ENCODE results near the gene TMEM242. TPM values are rescaled to one million over a fixed set of nuclear protein-coding genes. Genes with fewer than 3 reads are reported as not detected.

Gene TMEM242
- total and polyA plus RNA-seq, 7 donors, result 1.8 to 10.0 (median 6.9) TPM

GRCh38 chr6:157244175-157244574 lies 79.1 kb downstream of the TMEM242 start:
- Histone ChIP-seq H3K9me3 (no peaks in the 10 kb centered on the region), H3K27ac (peak overlapping the region; percentile 31 to 77 (median 72)), H3K4me1 (peaks cover 0 to 48% (median 34%) of the 10 kb centered on the region in 4 donors), H3K4me3 (no peak overlapping the region), H3K27me3 (no peaks in the 10 kb centered on the region), H3K36me3 (no peaks in the 10 kb centered on the region)
- intact Hi-C loops (cut with DNase I), result no loop called here
- no peak for DNase-seq
- 48 to 58% methylated on average over 4 of the region's 4 CpGs for whole genome bisulfite sequencing, 2 donors
- TF ChIP-seq POLR2AphosphoS5 (IDR thresholded peaks at IDR 0.05), result peak; percentile 38 to 74 (median 54)
- TF ChIP-seq POLR2A (IDR thresholded peaks at IDR 0.05), result no peak
- peak in 2 of 4 donors; percentile 11 to 72 for TF ChIP-seq EP300 (IDR thresholded peaks at IDR 0.05)
- TF ChIP-seq CTCF (IDR thresholded peaks at IDR 0.05), result no peak

- H3K36me3 ChIP-seq, result no peaks in the 10 kb centered on the region
- TF ChIP-seq POLR2AphosphoS5 (IDR thresholded peaks at IDR 0.05) (no peak), POLR2A (IDR thresholded peaks at IDR 0.05) (no peak), EP300 (IDR thresholded peaks at IDR 0.05) (no peak), CTCF (IDR thresholded peaks at IDR 0.05) (no peak)
- DNase-seq, result no peak
- whole genome bisulfite sequencing, 2 donors, result 95 to 96% methylated on average over 6 of the region's 6 CpGs
- no peaks in the 10 kb centered on the region for H3K9me3 ChIP-seq
- H3K27ac ChIP-seq, result peak overlapping the region in 1 of 4 donors; percentile 85
- H3K27me3 ChIP-seq, result no peaks in the 10 kb centered on the region
- intact Hi-C loops (cut with DNase I), result no loop called here
- H3K4me3 ChIP-seq, result no peak overlapping the region
- H3K4me1 ChIP-seq, result peaks cover 0 to 48% (median 35%) of the 10 kb centered on the region in 4 donors
Observed at GRCh38 chr6:157242791-157243190, 80.5 kb downstream of the TMEM242 start.

- DNase-seq, result no peak
- H3K36me3 ChIP-seq, result no peaks in the 10 kb centered on the region
- peak overlapping the region; percentile 69 to 85 (median 80) for H3K27ac ChIP-seq
- peaks cover 0 to 59% (median 45%) of the 10 kb centered on the region in 4 donors for H3K4me1 ChIP-seq
- no peaks in the 10 kb centered on the region for H3K9me3 ChIP-seq
- 48 to 69% methylated on average over 10 of the region's 10 CpGs for WGBS, 2 donors
- intact Hi-C loops (cut with DNase I), result no loop called here
- TF ChIP-seq POLR2A (IDR thresholded peaks at IDR 0.05), result no peak
- TF ChIP-seq POLR2AphosphoS5 (IDR thresholded peaks at IDR 0.05), result no peak
- no peak for TF ChIP-seq CTCF (IDR thresholded peaks at IDR 0.05)
- no peak for TF ChIP-seq EP300 (IDR thresholded peaks at IDR 0.05)
- H3K4me3 ChIP-seq, result peak overlapping the region in 1 of 4 donors; percentile 44
- H3K27me3 ChIP-seq, result no peaks in the 10 kb centered on the region
Observed at GRCh38 chr6:157240960-157241311, 82.4 kb downstream of the TMEM242 start.

DNA sequence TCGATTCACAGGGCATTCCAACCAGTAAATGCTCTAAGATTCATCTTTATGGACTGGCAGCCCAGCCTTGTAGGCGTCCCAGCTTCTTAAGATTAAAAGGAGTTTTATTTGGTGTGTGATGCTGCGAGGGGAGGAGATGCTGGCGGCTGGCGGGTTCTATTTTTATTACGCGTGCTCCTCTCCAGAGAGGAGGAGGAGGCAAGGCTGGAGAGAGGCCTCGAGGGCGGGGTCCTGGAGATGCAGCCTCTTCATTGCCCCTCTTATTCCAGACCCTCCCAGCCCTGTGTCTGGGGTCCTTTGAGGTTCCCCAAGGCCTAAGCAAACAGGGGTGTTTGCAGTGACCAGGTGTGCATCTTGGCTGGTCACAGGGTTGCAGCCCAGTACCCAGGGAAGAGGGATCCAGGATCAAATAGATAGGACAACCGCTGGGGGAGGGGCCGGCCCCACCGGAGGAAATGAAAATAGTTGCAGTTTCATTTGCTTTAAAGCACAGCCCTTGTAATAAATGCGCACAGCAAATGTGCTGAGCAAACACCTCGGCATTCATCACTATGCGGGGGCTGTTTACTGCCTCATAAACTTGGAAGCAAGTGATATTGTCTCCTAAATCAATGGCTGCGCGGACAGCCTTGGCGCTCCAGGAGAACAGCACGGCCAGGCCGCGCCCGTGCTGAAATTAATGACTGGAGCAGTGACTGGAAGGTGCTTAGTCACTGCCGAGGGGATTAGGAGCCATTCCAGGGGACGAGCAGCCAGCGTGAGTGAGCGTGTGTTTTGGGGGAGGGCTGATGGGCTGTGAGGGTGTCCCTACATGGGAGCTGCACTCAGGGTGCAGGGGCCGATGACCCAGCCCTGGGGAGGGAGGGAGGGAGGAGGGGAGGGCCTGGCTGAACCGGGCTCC lies 83.0 kb downstream of the TMEM242 start:
- intact Hi-C loops (cut with DNase I), result no loop called here
- Histone ChIP-seq H3K4me3 (peak overlapping the region; percentile 3 to 44 (median 35)), H3K4me1 (peaks cover 0 to 61% (median 50%) of the 10 kb centered on the region in 4 donors), H3K27me3 (peaks cover 0 to 3% (median 0%) of the 10 kb centered on the region in 3 donors), H3K9me3 (no peaks in the 10 kb centered on the region), H3K36me3 (no peaks in the 10 kb centered on the region), H3K27ac (peak overlapping the region; percentile 69 to 85 (median 80))
- TF ChIP-seq EP300 (IDR thresholded peaks at IDR 0.05) (peak in 1 of 4 donors; percentile 11), POLR2AphosphoS5 (IDR thresholded peaks at IDR 0.05) (peak; percentile 31 to 83 (median 56)), POLR2A (IDR thresholded peaks at IDR 0.05) (no peak), CTCF (IDR thresholded peaks at IDR 0.05) (no peak)
- WGBS, 2 donors, result 8 to 36% methylated on average over 28 of the region's 28 CpGs
- DNase-seq, result peak; percentile 92
